DND-41 (cell line): ENCODE data around the gene METTL24.
A peak's percentile ranks its signal among the peaks of the same experiment; 100 is the strongest.

Experiments used
- ATAC-seq: fragments of 200-7000 bp; cut with Tn5 transposase; 3 replicates; pipeline ENCODE4 v1.9.1; 2021; ENCODE audit warnings: low read depth; ENCODE audit not compliant: insufficient read depth
- DNase-seq: peaks from one replicate; pipeline ENCODE4 v3.0.0-alpha.2; 2020
- H2AFZ ChIP-seq: 2 replicates; pipeline ENCODE4 v1.6.0; 2012; ENCODE audit warnings: low read depth, low read length
- H3K27ac ChIP-seq: 2 replicates; pipeline ENCODE4 v1.5.1; 2012; ENCODE audit warnings: low read length, inconsistent platforms
- H3K27me3 ChIP-seq: fragments of 200-600 bp; sonication (generic); 2 replicates; pipeline ENCODE4 v1.6.0; 2012; ENCODE audit warnings: low read length, mild to moderate bottlenecking, inconsistent platforms; ENCODE audit not compliant: insufficient read depth, poor library complexity
- H3K36me3 ChIP-seq: 2 replicates; pipeline ENCODE4 v1.5.1; 2012; ENCODE audit warnings: low read length, inconsistent platforms; ENCODE audit not compliant: insufficient read depth
- H3K4me1 ChIP-seq: 2 replicates; pipeline ENCODE4 v1.5.1; 2012; ENCODE audit warnings: mild to moderate bottlenecking, low read length; ENCODE audit not compliant: insufficient read depth
- H3K4me2 ChIP-seq: 2 replicates; pipeline ENCODE4 v1.6.0; 2012; ENCODE audit warnings: mild to moderate bottlenecking, moderate library complexity, low read length, inconsistent platforms; ENCODE audit not compliant: insufficient read depth
- H3K4me3 ChIP-seq, 2 experiments: fragments of 200-600 bp in 1 of 2; shearing (Covaris generic) in 1 of 2; 2 replicates each; pipeline ENCODE4 v1.5.1; 2012 to 2016; ENCODE audit warnings: inconsistent platforms in 2 of 2, low read length in 2 of 2, mild to moderate bottlenecking in 2 of 2, low read depth in 1 of 2, moderate library complexity in 1 of 2
- H3K79me2 ChIP-seq: 2 replicates; pipeline ENCODE4 v1.6.0; 2012; ENCODE audit warnings: low read length, inconsistent platforms; ENCODE audit not compliant: insufficient read depth
- H3K9ac ChIP-seq: 2 replicates; pipeline ENCODE4 v1.6.0; 2012; ENCODE audit warnings: low read depth, mild to moderate bottlenecking, inconsistent platforms, low read length, moderate library complexity
- H3K9me3 ChIP-seq: 2 replicates; pipeline ENCODE4 v1.5.1; 2012; ENCODE audit warnings: low read length, moderate library complexity, mild to moderate bottlenecking, inconsistent platforms; ENCODE audit not compliant: insufficient read depth, severe bottlenecking
- H4K20me1 ChIP-seq: 2 replicates; pipeline ENCODE4 v1.6.0; 2012; ENCODE audit warnings: low read length; ENCODE audit not compliant: insufficient read depth
- CTCF ChIP-seq: IDR thresholded peaks from 2 replicates; pipeline ENCODE4 v1.5.1; 2012; ENCODE audit warnings: borderline replicate concordance, low read length, moderate library complexity, mild to moderate bottlenecking; ENCODE audit not compliant: poor library complexity, severe bottlenecking; ENCODE audit errors: extremely low read depth
- EZH2 ChIP-seq: IDR thresholded peaks from 3 replicates; pipeline ENCODE4 v1.6.1; 2012; ENCODE audit warnings: borderline replicate concordance, low read depth, mild to moderate bottlenecking, moderate library complexity, low read length, inconsistent platforms; ENCODE audit not compliant: severe bottlenecking

The METTL24 gene

GRCh38 chr6:110233770-110234374, 124.3 kb downstream of the METTL24 start:
- TF ChIP-seq EZH2 (no peak), CTCF (no peak)
- Histone ChIP-seq H4K20me1 (no peaks in the 10 kb centered on the region), H3K27me3 (no peaks in the 10 kb centered on the region), H3K79me2 (no peaks in the 10 kb centered on the region), H3K9ac (no peak overlapping the region), H3K4me2 (peak overlapping the region; percentile 18; the same call in 1 of the 2 replicates), H3K4me1 (peaks cover 16% of the 10 kb centered on the region), H3K9me3 (no peaks in the 10 kb centered on the region), H3K4me3 (no peak overlapping the region), H3K36me3 (peaks cover 15% of the 10 kb centered on the region; the same call in 1 of the 2 replicates), H2AFZ (no peak overlapping the region), H3K27ac (no peak overlapping the region; the same call in 1 of the 2 replicates)
- ATAC-seq: peak; percentile 98
- DNase-seq: peak; percentile 13

DNA sequence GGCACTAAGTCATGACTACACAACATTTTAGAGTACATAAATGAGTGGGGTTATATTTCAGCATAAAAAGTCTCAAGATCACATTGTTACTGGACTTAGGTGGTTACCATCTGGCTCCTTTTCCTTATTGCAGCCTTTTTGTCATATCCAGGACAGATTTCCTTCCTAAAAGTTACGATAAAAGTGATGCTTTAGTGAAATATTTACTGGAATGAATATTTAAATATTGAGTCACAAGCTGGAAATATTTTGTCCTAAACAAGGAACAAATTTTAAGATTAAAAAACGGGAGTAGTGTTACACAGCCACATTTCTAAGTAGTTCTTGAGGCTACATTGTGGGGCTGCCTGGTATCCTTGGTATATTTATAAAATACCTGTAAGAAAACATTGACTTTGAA, 125.7 kb downstream of the METTL24 start:
- peaks cover 23% of the 10 kb centered on the region for H3K36me3 ChIP-seq
- H4K20me1 ChIP-seq: no peaks in the 10 kb centered on the region
- no peaks in the 10 kb centered on the region for H3K9me3 ChIP-seq
- H3K4me3 ChIP-seq: no peak overlapping the region
- H2AFZ ChIP-seq: no peak overlapping the region
- no peaks in the 10 kb centered on the region for H3K27me3 ChIP-seq
- no peak overlapping the region for H3K9ac ChIP-seq
- no peak overlapping the region for H3K27ac ChIP-seq
- TF ChIP-seq CTCF (no peak), EZH2 (no peak)
- no peak overlapping the region for H3K4me2 ChIP-seq
- DNase-seq: no peak
- no peak for ATAC-seq
- H3K79me2 ChIP-seq: no peaks in the 10 kb centered on the region
- H3K4me1 ChIP-seq: peaks cover 16% of the 10 kb centered on the region

DNA sequence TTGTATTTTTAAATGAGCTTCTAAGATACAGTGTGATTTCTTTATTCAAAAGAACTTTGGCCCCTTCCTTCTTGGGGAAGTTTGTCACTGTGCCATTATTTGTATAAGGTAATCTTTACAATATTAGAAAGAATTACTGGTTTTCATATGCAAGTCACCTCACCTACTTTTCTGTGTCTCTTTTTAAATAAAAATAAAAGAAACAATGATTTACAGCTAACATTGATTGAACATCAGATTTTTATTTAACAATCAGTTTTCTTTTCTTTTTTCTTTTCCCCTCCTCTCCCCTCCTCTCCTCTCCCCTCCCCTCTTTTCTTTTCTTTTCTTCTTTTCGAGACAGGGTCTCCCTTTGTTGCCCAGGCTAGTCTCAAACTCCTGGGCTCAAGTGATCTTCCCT, 131.9 kb downstream of the METTL24 start:
- no peaks in the 10 kb centered on the region for H3K27me3 ChIP-seq
- no peak for TF ChIP-seq EZH2
- H3K79me2 ChIP-seq: no peaks in the 10 kb centered on the region
- no peak overlapping the region for H3K9ac ChIP-seq
- H3K4me2 ChIP-seq: no peak overlapping the region
- no peaks in the 10 kb centered on the region for H3K4me1 ChIP-seq
- no peak overlapping the region for H3K4me3 ChIP-seq
- H3K9me3 ChIP-seq: no peaks in the 10 kb centered on the region
- no peaks in the 10 kb centered on the region for H4K20me1 ChIP-seq
- H2AFZ ChIP-seq: no peak overlapping the region
- H3K27ac ChIP-seq: no peak overlapping the region
- peaks cover 48% of the 10 kb centered on the region for H3K36me3 ChIP-seq
- DNase-seq (no peak), ATAC-seq (no peak)

- Histone ChIP-seq H3K4me1 (no peaks in the 10 kb centered on the region), H3K79me2 (no peaks in the 10 kb centered on the region), H3K27ac (no peak overlapping the region), H3K9ac (no peak overlapping the region), H3K9me3 (no peaks in the 10 kb centered on the region), H3K27me3 (no peaks in the 10 kb centered on the region), H3K4me2 (no peak overlapping the region), H2AFZ (no peak overlapping the region), H3K4me3 (no peak overlapping the region), H4K20me1 (no peaks in the 10 kb centered on the region), H3K36me3 (peaks cover 64% of the 10 kb centered on the region; the same call in 1 of the 2 replicates)
- TF ChIP-seq CTCF: no peak
- no peak for TF ChIP-seq EZH2
- ATAC-seq: no peak
- DNase-seq: no peak
These were observed 136.4 kb downstream of the METTL24 start for GRCh38 chr6:110221738-110222137.
